GM19455 (cell line): ENCODE data around the gene ZNF683.
"Not testable (repeated sequence)": the region's sequence is repeated elsewhere in the genome, so short reads cannot be mapped to it uniquely, and the experiment has no call there.

ENCODE experiments used
- ATAC-seq: cut with Tn5 transposase; IDR thresholded peaks from one replicate; pipeline ENCODE4 v1.9.1; 2021; ENCODE audit not compliant: unreplicated experiment

ZNF683 gene

DNA sequence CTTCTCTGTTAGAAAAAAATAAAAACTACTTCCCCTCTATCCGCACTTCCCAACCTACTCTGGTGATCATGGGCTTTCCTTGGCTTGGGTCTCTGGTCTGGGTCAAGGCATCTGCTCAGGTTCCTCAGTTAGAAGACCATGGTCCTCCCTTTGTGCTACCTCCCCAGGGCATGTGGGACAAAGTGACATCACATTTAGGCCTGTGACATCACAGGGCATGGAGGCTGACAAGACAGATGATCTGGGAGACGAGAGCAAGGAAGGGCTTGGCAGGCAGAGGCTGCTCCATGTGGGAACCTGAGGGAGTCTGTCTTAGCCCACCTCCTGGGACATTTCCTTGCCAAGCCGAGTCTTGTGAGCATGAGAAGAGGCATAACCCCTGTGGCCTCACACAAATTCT, at the start of gene ZNF683:
ZNF683 (minus strand) TSS at position 140 of the 400 bp plus-strand sequence. CDS start 4,179 bp downstream, outside the sequence.
- not testable (repeated sequence) for ATAC-seq

DNA sequence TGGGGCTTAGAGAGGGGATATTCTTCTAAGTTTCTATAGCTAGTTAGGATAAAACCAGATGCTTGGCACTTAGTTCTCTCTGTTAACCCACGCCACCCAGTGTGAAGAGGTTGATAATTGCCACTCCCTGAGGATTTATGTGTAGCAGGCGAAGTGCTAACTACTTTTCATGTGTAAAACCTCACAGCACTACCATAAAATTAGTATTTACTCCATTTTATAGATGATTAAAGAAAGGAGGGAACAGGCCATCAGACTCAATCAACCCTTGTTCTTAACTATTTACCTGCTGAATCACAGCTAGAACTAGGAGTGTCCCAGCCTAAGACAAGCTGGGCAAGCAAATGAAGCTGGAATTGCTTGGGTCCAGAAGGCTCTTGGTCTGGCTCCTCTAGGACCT, 46.9 kb upstream of the ZNF683 start:
- no peak for ATAC-seq

DNA sequence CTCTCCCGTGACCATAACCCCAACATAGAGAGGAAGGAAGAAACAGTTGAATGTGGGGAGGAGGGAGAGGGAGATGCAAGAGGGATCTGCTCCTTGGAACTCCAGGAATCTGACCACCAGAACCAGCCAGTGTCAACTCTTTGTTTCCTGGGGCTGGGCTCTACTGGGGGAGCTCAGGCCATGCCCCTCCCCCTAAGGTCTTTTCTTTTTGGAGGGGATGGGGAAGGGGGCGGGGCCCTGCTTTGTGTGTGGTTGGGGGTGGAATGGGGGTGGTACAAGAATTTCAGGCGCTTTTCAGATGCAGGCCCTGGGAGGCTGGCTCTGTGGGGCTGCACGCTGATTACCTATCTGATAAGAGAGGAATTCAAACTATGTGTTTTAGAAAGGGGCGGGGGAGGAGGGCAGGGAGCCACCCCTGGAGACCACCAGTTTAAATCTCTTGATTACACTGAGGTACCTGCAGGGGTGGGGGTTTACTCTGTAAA, 46.4 kb upstream of the ZNF683 start:
- ATAC-seq = no peak

DNA sequence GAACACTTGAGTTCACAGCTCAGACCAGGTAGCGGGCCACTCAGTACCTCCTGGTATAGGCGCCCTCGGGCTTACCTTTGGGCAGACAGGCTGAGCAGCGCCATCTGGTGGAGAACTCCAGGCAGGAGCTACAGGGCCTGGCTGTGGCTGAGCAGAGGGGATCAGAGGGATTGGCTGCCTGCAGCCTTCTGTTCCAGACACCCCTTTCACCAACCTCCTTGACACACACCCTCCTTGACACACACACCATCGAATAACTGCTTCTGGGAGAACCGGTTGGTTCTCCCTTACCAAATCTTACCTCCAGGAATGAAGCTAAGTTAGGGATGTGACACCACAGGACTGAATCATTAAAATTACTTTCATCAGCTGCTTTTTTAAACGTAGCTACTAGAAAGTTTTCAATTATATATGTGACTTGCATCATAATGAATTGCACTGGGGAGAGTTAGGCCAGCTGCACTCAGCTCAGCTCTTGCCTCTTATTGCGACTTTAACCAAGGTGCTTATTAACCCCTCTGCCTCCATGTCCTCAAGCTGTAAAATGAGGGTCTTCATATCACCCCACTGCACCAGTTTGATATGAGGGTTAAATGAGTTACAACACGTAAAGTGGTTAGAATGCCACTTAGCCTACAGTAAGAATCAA, 44.7 kb upstream of the ZNF683 start:
- ATAC-seq = no peak

DNA sequence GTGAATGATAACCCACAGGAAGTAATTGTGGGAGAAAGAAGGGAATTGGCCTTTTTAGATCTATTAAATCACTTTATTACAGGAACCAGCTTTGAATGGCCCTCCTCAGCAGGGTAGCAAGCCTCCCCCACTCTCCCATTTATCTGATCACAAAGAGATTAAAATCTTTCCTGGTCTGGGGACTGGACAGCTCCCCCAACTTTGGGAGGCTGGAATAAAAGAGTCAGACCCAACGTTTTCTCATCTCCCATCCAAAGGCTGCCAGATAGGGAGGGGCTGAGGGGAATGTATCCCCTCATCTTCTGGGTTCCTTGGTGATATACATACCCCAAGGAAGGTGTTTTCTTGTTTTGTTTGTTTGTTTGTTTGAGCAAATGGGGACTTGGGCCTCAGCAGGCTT, 40.5 kb upstream of the ZNF683 start:
- ATAC-seq = no peak

DNA sequence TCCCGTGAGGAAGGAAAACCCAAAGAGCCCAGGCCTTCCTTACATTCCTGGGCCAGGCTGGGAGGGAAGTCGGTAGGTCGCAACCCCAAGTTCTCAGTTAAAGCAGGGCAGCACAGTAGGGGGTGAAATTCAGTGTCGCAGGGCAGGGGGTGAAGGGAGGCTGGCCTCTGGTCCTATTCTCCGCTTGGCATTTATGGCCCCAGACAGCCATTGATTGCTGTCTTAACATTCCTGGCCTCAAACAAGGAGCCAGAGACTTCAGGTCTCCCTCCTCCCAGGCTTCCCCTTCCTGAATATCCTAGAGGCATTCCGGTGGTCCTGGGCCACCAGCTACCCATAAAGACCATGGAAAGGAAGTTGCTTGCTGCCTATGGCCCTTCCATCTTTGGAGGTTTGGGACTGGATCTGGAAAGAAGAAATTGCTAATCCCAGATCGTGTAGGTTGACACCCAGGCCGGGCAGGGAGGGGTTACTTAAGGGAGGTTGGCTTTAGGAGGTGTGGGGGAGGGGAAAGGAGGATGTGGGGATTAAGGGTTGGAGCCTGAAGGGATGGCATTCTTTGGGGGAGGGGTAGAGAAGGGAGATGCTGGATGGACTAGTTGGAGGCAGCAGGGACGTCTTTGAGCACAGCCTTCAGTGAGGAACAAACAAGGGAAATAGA, 39.8 kb upstream of the ZNF683 start:
- no peak for ATAC-seq

DNA sequence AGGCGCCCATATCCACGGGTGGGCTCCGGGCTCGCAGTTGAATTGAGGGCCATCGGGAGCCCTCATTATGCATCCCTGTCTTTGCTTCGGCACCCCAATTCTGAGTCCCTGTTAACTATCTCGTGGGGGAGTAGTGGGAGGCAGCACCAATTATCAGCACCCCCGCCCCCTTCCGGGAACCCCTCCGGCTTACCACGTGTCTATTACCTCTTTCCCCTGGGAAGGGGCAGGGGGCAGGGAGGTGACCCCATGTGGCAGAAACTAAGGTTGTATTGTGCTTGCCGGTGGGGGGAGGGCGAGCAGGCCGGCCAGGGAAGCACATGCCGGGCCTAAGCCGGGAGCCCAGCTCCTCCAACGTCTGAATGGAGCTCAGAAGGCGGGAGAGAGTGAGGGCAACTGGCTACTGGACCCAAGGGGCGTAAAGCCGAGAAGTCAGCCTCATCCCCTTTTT, 39.1 kb upstream of the ZNF683 start:
- no peak for ATAC-seq

DNA sequence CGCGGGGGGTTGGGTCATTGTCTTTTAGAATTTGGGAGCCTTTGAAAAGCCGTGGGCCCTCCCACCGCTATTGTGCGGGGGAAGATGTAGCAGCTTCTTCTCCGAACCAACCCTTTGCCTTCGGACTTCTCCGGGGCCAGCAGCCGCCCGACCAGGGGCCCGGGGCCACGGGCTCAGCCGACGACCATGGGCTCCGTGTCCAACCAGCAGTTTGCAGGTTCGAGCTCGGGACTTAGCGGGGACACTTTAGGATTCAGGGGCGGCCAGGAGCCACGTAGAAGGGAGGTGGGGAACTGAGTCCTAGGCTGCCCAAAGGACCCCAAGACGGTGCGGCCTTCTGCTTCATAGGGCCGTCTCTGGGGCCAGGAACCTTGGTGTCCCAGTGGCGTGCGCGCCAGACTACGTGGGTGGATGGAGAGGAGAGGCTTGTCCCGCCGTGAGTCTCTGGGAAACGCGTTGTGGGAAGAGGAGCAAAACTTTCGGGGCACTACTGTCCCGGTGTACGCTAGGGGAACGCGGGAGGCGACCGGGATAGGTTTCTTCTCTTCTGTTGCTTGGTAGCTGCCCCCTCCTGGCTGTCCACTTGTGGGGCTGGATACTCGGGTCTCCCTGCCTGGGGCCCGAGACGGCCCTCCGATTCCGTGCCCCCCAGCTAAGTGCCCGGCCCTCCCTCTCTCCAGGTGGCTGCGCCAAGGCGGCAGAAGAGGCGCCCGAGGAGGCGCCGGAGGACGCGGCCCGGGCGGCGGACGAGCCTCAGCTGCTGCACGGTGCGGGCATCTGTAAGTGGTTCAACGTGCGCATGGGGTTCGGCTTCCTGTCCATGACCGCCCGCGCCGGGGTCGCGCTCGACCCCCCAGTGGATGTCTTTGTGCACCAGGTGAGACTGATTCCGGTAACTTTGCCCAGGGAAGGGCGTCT, 38.4 kb upstream of the ZNF683 start, which contains the start of gene LIN28A:
LIN28A (plus strand) TSS at position 112 of the 918 bp plus-strand sequence; CDS start at position 187, 75 bp downstream.
- ATAC-seq = no peak

DNA sequence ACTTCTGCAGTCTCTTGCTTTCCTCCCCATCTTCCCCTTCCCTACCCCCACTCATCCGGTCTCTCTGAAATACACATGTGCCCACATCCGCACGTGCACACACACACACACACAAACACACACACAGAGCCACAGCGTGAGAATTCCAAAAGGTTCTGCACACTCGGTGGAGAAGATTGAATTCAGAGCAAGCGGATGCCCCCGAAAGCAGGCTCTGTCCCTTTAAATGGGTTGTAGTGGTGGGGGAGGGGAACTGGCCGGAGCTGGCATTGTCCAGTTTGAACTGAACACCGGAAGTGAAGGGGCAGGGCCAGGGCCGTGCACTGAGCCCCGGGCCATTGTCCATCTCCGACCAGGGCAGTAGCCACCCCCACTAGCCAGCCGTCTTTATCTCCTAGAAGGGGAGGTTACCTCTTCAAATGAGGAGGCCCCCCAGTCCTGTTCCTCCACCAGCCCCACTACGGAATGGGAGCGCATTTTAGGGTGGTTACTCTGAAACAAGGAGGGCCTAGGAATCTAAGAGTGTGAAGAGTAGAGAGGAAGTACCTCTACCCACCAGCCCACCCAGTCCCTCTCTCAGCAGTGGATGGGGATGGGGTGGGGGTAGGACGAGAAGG, 36.7 kb upstream of the ZNF683 start:
- ATAC-seq = no peak

DNA sequence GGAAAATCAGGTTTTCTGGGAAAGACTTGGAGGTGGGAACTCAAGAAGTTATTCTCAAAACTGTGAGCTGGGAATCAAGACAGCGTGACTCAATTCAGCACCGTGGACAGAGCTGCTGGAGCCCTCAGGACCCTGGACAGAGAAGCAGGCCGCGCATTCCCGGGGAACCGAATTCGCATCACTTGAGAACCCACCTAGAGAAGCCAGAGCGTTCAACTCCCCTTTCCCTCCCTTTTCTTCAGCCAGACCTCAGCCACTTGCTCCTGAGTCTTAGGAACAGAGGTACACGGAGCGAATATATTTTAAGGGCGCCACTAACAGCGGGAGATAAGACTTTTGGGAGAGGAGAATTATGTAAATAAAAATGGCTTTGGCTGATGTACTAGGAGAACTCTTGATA, 36.1 kb upstream of the ZNF683 start:
- no peak for ATAC-seq

DNA sequence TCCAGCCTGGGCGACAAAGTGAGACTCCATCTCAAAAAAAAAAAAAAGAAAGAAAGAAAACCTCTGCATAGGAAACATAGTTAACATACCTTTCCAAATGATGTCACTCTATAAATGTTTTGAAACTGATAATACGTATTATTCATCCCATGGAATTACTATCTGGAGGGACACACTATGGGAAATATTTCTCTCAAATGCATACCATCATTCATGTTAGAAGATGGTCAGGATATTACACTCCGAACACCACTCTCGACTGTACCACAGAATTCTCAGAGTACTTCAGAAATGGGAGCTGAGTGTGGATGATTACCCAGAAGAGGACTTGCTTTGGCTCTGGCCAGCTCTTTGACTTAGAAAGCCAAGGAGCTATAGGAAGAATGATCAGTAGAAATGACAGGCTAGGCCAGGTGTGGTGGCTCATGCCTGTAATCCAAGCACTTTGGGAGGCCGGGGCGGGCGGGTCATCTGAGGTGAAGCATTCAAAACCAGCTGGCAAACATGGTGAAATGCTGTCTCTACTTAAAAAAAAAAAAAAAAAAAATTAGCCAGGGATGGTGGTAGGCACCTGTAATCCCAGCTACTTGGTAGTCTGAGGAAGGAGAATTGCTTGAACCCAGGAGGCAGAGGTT, 32.8 kb upstream of the ZNF683 start:
- no peak for ATAC-seq

DNA sequence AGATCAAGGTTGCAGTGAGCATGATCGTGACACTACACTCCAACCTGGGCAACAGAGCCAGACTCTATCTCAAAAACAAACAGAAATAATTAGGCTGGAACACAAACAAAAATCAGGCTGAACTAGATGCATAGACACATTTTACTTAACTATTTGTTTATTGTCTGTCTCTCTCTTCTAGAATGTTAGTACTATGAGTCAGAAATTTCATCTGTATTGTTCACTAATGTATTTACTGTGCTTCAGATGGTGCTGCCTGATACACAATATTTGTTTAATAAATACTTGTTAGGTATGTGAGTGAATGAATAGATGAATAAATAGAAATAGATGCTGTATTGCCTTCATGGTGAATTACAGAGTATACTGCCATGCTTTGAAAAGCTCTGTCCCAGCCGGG, 32.1 kb upstream of the ZNF683 start:
- no peak for ATAC-seq

DNA sequence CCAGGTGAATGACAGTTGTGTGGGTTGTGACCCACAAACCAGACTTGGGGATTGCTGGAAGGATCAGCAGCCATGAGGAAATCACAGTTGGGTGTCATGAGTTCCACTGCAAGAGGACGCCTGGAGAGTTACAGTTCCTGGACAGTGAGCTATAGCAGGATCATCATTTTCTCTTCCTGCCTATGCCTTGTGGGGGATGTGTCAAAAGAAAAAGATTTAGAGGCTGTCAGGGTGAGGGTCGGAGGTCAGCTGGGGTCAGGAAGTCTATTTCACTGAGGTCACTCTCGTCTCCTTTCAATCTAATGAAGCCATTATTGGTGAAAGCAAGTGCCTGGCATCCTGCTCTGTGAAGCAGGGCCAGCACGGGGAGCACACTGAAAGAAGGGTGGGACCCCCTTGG, 31.1 kb upstream of the ZNF683 start:
- no peak for ATAC-seq

DNA sequence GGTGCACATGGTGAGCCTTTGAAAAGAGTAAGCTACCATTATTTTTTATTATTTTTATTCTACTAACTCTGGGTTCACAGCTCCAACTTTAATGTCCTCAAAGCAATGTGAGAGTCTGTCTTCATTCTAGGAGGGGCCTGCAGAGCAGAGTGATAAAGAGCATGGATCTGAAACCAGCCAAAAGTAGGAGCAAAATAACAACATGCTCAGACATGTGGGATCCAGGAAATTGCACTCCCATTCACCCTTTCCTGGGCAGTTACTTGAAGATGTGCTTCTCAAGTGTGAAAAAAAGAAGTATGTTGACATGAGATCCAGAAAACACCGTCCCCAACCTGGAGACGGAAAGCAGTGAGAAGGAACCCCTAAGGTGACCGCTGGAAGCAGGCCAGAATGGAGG, 29.3 kb upstream of the ZNF683 start:
- ATAC-seq = no peak

DNA sequence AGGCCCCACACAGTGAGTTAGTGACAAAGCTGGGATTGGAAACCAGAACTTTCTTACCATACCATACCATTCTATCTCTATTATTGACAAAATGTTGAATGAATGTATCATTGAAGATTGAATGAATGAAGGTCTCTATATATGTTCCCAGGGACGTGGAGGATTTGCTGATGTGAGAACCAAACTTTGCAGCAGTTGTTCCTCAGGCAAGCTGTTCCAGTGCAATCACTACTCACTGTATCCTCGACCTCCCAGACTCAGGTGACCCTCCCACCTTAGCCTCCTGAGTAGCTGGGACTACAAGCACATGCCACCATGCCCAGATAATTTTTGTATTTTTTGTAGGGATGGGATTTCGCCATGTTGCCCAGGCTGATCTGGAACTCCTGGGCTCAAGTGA, 26.5 kb upstream of the ZNF683 start:
- no peak for ATAC-seq

DNA sequence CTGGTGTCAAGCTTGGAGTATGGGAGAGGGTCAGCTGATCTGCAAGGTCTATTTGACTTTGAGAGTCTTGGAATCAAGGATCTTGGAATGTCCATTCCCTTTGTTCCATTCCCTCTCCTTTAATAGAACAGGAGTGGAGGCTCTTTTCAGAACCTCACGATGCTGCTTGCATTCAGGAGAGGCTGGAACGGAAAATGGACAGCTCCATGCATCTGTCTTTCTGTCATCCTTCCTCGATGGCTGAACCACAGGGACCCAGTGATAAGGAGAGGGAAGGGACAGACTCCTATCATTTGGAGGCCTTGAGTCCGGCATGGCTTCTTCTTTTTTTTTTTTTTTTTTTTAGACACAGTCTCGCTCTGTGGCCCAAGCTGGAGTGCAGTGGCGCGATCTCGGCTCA, 23.2 kb upstream of the ZNF683 start:
- ATAC-seq = no peak

DNA sequence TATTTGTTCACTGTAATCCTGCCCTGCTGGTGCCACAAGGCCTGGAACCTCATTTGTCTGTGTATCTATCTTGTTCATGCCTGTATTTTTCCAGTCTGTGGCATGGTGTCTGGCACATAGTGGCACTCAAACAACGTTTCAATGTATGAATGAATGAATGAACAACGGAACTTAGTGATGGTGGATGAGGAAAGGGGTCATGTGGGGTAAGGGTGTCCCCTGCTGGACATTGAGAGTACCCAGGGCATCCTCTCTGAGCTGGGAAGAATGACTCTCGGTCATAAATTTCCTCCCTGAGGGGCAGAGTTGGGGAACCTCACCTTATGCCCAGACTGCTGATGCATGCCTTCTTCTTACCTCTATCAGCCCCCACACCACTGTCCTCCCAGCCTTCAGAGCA, 18.9 kb upstream of the ZNF683 start:
- ATAC-seq = no peak

DNA sequence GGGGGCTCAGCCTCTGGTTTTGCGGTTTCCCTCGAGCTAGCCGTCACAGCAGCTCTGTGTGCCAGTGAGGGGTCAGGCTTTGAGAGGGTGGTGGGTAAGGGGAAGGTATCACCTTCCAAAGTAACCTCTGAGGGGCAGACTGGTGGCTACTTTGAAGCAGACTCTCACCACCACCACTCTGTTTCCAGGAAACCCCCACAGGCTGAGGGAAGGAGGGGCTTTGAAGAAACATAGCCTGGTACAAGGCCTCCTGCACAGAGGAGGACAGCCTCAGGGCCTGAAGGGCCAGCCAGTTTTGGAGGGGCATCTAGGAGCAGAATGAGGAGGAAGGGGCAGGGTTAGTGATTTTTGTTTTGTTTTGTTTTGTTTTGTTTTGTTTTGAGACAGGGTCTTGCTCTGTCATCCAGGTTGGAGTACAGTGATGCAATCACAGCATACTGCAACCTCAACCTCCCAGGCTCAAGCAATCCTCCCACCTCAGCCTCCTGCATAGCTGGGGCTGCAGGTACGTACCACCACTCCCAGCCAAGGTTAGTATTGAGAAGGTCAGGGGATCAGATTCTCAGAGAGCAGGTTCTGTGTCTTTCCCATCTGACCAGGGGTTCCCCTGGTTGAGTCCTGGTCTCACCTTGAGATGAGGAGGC, 17.2 kb upstream of the ZNF683 start:
- ATAC-seq = no peak

DNA sequence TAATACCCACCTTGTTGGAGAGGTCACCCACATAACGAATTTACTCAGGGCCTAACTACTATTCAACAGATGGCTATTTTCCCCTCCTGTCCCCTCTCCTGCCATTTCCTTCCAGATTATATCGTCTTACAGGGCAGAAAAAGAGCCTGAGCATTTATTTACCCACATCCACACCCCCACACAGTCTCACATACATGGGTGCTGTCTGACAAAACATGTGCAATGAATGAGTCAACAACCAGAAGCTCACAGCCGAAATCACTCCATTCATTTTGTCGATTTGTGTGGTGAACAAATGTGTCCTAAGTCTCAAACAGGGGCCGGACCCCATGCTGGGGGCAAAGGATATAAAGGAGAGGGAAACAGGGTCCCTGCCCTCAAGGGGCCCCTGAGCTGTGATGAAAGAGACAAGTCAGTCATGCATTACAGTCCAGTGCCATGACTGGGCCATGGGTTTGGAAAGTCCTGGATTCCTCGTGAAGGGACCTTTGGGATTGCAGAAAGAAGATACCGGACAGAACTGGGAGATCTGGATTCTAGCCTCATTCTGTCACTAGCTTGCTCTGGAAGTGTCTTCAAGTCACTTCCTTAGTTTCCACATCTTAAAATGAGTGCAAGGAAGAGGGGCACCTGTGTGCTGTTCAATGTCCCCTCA, 16.4 kb upstream of the ZNF683 start:
- ATAC-seq = no peak

DNA sequence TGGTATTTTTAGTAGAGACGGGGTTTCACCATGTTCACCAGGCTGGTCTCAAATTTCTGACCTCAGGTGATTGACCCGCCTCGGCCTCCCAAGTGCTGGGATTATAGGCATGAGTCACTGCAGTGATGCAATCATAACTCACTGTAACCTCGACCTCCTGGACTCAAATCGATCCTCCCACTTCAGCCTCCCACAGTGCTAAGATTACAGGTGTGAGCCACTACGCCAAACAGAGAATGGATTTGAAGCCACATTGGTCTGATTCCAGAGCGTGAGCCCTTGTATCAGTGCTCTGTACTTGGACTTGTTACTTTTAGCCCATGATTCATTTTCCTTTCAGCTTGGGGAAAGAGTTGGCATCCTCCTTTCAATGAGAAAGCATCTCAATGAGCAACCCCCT, 14.9 kb upstream of the ZNF683 start:
- ATAC-seq = no peak
